Stimulated activated naive CD8-positive, alpha-beta T cell treated with anti-CD3 and anti-CD28 coated beads, Interleukin-15, Interleukin-2, amounts not matched to agents 100 ng/mL and 50 ng/mL, for 24 hours (primary cell): ENCODE data around the gene PKLR.
"Not testable (repeated sequence)": the region's sequence is repeated elsewhere in the genome, so short reads cannot be mapped to it uniquely, and the experiment has no call there.

ENCODE experiments used
- H3K27ac Mint-ChIP-seq: one replicate; pipeline ENCODE4 v1.8.0; 2021; ENCODE audit warnings: mild to moderate bottlenecking, mixed read lengths
- H3K27me3 Mint-ChIP-seq: one replicate; pipeline ENCODE4 v1.8.0; 2021; ENCODE audit warnings: mixed read lengths
- H3K36me3 Mint-ChIP-seq: one replicate; pipeline ENCODE4 v1.8.0; 2021; ENCODE audit warnings: low read depth, mixed read lengths
- H3K4me1 Mint-ChIP-seq: one replicate; pipeline ENCODE4 v1.8.0; 2021; ENCODE audit warnings: low read depth, mixed read lengths
- H3K4me3 Mint-ChIP-seq: one replicate; pipeline ENCODE4 v1.8.0; 2021; ENCODE audit warnings: mild to moderate bottlenecking, mixed read lengths
- H3K9me3 Mint-ChIP-seq: one replicate; pipeline ENCODE4 v1.8.0; 2021; ENCODE audit warnings: mixed read lengths

PKLR gene

GRCh38 chr1:155300553-155301329 lies 497 bp downstream of the PKLR start:
- H3K4me1 Mint-ChIP-seq = no peaks in the 10 kb centered on the region
- H3K4me3 Mint-ChIP-seq = no peak overlapping the region
- no peak overlapping the region for H3K27ac Mint-ChIP-seq
- peaks cover 21% of the 10 kb centered on the region for H3K27me3 Mint-ChIP-seq
- H3K9me3 Mint-ChIP-seq = no peaks in the 10 kb centered on the region
- H3K36me3 Mint-ChIP-seq = no peaks in the 10 kb centered on the region

- Mint-ChIP-seq H3K27me3 (peaks cover 26% of the 10 kb centered on the region), H3K4me3 (no peak overlapping the region), H3K36me3 (no peaks in the 10 kb centered on the region), H3K4me1 (no peaks in the 10 kb centered on the region), H3K9me3 (no peaks in the 10 kb centered on the region), H3K27ac (no peak overlapping the region)
These were observed 1.2 kb downstream of the PKLR start for GRCh38 chr1:155300024-155300423.

GRCh38 chr1:155297384-155297783 lies 3.9 kb downstream of the PKLR start:
- Mint-ChIP-seq H3K9me3 (no peaks in the 10 kb centered on the region), H3K27me3 (peaks cover 42% of the 10 kb centered on the region), H3K27ac (no peak overlapping the region), H3K36me3 (no peaks in the 10 kb centered on the region), H3K4me3 (no peak overlapping the region), H3K4me1 (peaks cover 3% of the 10 kb centered on the region)

DNA sequence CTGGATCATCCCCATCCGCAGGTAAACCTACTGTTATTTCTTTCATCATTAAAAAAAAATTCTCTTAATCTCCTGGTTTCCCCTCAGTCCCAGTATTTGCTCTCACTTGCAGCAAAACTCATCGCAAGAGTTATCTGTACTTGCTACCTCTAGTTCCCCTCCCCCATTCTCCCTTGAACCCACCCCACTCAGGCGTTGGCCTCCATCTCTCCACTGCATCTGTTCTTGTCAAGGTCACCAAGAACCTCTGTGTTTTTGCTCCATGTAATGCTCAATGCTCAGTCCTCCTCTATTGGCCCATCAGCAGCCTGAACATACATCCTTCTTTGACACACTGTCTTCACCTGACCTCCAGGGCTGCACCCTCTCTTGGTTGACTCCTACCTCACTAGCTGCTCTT lies 4.6 kb downstream of the PKLR start:
- Mint-ChIP-seq H3K4me3 (no peak overlapping the region), H3K9me3 (no peaks in the 10 kb centered on the region), H3K27me3 (peaks cover 42% of the 10 kb centered on the region)

DNA sequence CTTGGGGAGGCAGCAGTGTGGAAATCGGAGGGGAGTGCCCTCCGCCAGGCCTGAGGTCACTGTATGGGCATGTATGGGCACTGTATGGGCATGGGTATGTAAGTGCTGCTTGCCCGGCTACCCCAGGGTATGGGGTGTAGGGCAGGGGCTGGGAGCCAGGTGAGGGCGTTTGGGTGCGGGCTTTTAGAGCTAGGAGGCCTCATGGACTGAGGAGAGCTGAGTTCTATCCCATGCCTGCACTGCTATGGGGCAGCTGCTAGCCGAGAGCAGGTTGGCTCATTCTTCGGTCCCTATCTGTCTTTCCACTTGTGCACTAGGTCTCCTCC lies 5.3 kb downstream of the PKLR start:
- Mint-ChIP-seq H3K4me3 (no peak overlapping the region), H3K36me3 (no peaks in the 10 kb centered on the region), H3K4me1 (peaks cover 3% of the 10 kb centered on the region), H3K27ac (no peak overlapping the region), H3K9me3 (no peaks in the 10 kb centered on the region), H3K27me3 (peaks cover 42% of the 10 kb centered on the region)

More for the DNA sequence above, 4.6 kb downstream of the PKLR start:
- no peaks in the 10 kb centered on the region for H3K36me3 Mint-ChIP-seq
- peaks cover 3% of the 10 kb centered on the region for H3K4me1 Mint-ChIP-seq
- H3K27ac Mint-ChIP-seq = no peak overlapping the region

- Mint-ChIP-seq H3K36me3 (no peaks in the 10 kb centered on the region), H3K27ac (no peak overlapping the region), H3K9me3 (no peaks in the 10 kb centered on the region), H3K4me3 (no peak overlapping the region), H3K4me1 (peaks cover 3% of the 10 kb centered on the region), H3K27me3 (peaks cover 42% of the 10 kb centered on the region)
These were observed 5.9 kb downstream of the PKLR start for GRCh38 chr1:155295183-155295941.

DNA sequence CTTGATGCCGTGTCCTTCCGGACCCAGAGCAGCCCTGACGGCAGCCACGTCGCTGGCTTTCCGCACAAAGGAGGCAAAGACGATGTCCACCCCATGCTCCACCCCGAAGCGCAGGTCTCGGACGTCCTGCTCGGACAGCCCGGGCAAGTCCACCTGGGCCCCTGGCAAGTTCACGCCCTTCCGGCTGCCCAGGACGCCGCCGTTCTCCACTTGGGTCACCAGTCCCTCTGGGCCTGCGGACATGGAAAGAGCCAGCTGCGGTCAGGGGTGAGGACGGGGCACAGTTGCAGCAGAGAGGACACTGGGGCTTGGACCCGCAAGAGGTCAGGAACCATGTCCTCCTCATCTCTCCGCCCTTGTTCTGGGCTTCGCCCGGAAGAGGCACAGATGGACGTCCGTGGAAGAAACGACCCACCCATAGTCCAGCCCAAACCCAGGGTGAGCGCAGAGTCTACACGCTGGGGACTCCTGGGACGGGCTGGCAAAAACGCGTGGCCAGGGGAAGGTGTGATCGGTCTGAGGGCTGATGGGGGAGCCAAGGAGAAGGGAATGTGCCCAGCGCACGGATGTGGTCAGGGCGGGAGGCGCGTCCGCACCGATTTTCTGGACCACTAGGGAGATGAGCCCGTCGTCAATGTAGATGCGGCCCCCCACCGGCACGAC lies 6.6 kb downstream of the PKLR start:
- Mint-ChIP-seq H3K9me3 (no peaks in the 10 kb centered on the region), H3K27me3 (peaks cover 42% of the 10 kb centered on the region), H3K4me1 (peaks cover 3% of the 10 kb centered on the region), H3K27ac (no peak overlapping the region), H3K4me3 (no peak overlapping the region), H3K36me3 (no peaks in the 10 kb centered on the region)

DNA sequence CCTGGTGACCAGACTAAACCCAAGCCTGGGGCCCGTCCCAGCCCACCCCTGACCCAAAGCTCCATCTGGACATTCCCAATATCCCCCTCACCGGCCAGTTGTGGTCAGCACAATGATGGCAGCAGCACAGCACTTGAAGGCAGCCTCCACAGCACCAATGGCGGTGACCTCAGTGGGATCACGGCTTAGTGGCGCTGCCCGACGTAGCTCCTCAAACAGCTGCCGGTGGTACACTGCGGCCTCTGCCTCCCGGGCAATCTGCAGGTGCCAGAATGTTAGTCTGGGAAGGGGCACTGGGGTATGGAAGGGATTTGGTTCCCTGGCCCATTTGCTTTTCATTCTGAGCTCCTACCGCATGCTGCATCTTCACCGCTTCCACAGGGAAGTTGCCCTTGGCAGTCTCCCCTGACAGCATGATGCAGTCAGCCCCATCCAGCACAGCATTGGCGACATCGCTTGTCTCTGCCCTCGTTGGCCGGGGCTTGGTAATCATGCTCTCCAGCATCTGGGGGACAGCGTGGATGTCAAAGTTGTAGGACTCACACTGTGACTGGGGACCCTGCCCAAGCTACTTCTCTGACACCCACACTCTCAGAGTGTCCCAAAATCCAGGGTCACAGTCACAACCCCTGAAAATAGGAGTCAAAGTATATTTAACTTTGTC lies 8.0 kb downstream of the PKLR start:
- Mint-ChIP-seq H3K36me3 (no peaks in the 10 kb centered on the region), H3K27ac (no peak overlapping the region), H3K9me3 (no peaks in the 10 kb centered on the region), H3K4me3 (no peak overlapping the region), H3K27me3 (peaks cover 42% of the 10 kb centered on the region), H3K4me1 (peaks cover 3% of the 10 kb centered on the region)

DNA sequence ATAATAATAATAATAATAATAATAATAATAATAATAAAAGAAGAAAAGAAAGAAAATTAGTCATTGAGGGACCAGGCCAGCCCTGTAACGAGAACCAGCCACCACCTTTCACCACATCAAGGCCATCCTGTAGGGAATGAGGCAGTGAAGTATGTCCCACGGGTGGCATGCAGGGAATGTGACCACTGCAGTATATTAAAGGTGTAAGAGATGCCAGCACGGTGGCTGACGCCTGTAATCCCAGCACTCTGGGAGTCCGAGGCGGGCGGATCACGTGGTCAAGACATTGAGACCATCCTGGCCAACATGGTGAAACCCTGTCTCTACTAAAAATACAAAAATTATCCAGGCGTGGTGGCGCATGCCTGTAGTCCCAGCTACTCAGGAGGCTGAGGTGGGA lies 10.2 kb downstream of the PKLR start:
- H3K4me3 Mint-ChIP-seq, H3K36me3 Mint-ChIP-seq, H3K9me3 Mint-ChIP-seq, H3K27ac Mint-ChIP-seq, H3K4me1 Mint-ChIP-seq: not testable (repeated sequence)
- peaks cover 24% of the 10 kb centered on the region for H3K27me3 Mint-ChIP-seq

GRCh38 chr1:155287987-155288543 lies 13.2 kb downstream of the PKLR start:
- H3K4me3 Mint-ChIP-seq = no peak overlapping the region
- no peaks in the 10 kb centered on the region for H3K27me3 Mint-ChIP-seq
- H3K4me1 Mint-ChIP-seq = no peaks in the 10 kb centered on the region
- no peak overlapping the region for H3K27ac Mint-ChIP-seq
- no peaks in the 10 kb centered on the region for H3K9me3 Mint-ChIP-seq
- no peaks in the 10 kb centered on the region for H3K36me3 Mint-ChIP-seq

DNA sequence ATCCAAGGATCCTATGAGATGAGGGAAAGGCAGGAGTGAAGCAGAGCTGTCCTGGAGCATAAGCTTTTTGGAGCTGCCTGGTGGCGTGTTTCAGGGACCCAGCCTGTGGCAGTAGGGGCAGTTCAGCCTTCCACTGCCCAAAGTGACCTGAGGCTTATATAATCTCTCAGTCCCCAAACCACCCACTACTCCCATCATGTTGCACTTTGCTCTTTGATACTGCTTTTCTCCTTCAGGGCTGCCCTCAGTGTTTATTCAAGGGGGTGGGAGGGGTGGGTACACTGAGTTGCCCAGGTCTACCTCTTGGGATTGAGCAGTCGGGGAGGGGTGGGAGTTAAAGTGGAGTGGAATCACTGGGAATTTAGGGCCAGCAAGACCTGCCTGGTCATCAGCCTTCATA lies 14.7 kb downstream of the PKLR start:
- Mint-ChIP-seq H3K36me3 (no peaks in the 10 kb centered on the region), H3K4me1 (no peaks in the 10 kb centered on the region), H3K27ac (no peak overlapping the region), H3K9me3 (no peaks in the 10 kb centered on the region), H3K27me3 (no peaks in the 10 kb centered on the region), H3K4me3 (no peak overlapping the region)

- Mint-ChIP-seq H3K4me3 (no peak overlapping the region), H3K36me3 (no peaks in the 10 kb centered on the region), H3K9me3 (no peaks in the 10 kb centered on the region), H3K27ac (no peak overlapping the region), H3K27me3 (no peaks in the 10 kb centered on the region), H3K4me1 (no peaks in the 10 kb centered on the region)
These were observed 15.6 kb downstream of the PKLR start for GRCh38 chr1:155285631-155286044.

DNA sequence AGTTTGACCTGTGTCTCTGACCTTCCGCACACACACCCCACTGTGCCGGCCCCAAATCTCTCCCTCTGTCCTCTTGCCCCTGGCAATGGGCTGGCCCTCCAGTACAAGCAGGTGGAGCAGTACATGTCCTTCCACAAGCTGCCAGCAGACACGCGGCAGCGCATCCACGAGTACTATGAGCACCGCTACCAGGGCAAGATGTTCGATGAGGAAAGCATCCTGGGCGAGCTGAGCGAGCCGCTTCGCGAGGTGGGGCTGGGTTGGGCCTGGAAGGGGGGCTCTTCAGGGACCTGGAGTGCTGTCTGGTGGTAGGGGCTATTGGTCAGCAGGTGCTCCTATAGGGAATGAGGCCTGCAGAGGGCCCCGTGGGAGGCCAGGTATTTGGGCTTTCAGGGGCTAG lies 16.2 kb downstream of the PKLR start:
- Mint-ChIP-seq H3K4me3 (no peak overlapping the region), H3K4me1 (no peaks in the 10 kb centered on the region), H3K9me3 (no peaks in the 10 kb centered on the region), H3K36me3 (no peaks in the 10 kb centered on the region), H3K27me3 (no peaks in the 10 kb centered on the region), H3K27ac (no peak overlapping the region)

DNA sequence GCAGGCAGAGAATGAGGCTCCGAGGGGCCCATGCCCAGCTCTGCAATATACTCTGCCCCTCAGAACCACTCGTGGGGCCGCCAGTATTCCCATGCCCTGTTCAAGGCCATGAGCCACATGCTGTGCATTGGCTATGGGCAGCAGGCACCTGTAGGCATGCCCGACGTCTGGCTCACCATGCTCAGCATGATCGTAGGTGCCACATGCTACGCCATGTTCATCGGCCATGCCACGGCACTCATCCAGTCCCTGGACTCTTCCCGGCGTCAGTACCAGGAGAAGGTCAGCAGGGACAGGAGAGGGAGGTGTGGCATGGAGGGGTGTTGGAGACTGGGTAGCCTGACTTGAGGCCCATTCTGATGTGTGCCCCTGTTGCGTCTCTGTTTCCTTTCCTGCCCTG lies 16.8 kb downstream of the PKLR start:
- Mint-ChIP-seq H3K27ac (no peak overlapping the region), H3K4me1 (no peaks in the 10 kb centered on the region), H3K27me3 (no peaks in the 10 kb centered on the region), H3K4me3 (no peak overlapping the region), H3K36me3 (no peaks in the 10 kb centered on the region), H3K9me3 (no peaks in the 10 kb centered on the region)
